Measurements from ENCODE around the gene KLHL28. TPM values are rescaled to one million over a fixed set of nuclear protein-coding genes. Genes with fewer than 3 reads are reported as not detected.

The KLHL28 gene
- total RNA-seq, 1 experiment from 2014 or later: 4.5 TPM

DNA sequence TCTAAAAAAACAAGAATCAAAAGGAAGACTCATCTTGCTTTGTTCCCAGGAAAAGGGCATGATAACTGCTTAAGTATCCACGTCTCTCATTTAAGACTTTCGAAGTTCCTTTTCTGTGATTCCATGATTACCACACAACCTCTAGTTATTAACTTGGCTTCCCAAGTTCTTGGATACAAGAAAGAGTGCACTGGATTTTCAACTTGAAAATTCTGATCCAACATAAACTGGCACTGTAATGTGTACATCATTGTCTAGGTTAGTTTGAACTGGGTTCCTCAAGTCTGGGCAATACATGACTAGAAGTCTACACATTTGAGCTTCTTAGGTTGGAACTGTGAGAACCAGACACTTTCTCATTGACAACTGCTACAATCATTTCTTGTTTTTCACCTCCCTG lies 1.6 kb downstream of the KLHL28 start:
- DNase-seq (ENCODE audit: low read depth): no peak

DNA sequence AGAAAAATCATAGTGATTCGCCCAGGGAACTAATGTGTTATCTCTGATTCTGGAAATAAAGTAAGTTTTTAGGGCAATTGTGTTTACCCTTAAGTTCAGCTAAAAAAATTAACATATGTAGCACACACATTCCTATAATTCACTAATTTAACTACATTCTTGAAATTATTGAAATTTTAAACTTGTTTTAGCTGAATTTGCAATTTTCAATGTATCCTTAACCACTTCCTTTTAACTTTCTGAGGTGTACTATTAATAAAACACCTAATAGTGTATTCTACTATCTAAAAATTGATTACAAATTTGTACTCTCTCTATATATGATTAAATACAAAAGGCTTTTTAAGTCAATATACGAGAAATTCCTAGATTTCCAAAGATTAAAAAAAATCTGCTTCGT lies 2.2 kb downstream of the KLHL28 start:
- no peak for DNase-seq (ENCODE audit: low read depth)

DNA sequence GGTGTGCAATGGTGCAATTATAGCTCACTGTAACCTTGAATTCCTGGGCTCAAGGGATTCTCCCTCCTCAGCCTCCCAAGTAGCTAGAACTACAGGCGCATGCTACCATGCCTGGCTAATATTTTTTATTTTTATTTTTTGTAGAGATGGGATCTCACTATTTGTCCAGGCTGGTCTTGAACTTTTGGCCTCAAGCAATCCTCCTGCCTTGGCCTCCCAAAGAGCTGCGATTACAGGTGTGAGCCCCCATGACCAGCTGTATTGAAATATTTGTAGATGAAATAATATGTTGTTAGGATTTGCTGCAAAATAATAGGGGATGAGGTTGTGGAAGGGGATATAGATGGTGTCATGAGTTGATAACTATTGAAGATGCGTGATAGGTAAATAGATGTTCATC lies 4.9 kb downstream of the KLHL28 start:
- DNase-seq (ENCODE audit: low read depth): no peak

DNA sequence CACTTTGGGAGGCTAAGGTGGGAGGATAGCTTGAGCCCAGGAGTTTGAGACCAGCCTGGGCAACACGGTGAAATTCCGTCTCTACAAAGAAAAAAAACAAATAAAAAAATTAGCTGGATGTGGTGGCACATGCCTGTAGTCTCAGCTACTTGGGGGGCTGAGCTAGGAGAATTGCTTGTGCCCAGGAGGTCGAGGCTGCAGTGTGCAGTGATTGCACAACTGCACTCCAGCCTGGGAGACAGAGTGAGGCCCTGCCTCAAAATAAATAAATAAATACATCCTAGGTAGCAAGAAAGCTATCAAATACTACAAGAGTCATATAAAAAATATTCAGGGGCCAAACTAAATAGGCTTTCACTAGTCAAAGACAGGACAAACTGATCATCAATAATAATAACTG lies 6.2 kb downstream of the KLHL28 start:
- DNase-seq (ENCODE audit: low read depth): no peak

DNA sequence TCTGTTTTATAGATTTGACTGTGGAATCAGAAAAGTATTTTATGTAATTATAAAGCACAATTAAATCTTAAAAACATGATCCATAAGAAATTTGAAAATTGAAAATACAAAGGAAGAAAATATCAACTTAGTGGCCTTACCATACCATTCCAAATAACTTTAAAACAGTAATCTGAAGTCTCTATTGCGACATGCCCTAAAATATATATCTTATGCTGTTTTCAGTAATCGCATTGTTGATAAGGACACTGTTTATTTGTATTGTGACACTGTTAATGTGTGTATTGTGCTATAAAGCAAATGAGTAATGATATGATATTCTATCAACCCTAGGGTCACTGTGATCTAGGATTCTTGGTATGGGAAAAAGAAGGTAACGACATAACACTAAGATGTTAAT lies 7.0 kb downstream of the KLHL28 start:
- no peak for DNase-seq (ENCODE audit: low read depth)

DNA sequence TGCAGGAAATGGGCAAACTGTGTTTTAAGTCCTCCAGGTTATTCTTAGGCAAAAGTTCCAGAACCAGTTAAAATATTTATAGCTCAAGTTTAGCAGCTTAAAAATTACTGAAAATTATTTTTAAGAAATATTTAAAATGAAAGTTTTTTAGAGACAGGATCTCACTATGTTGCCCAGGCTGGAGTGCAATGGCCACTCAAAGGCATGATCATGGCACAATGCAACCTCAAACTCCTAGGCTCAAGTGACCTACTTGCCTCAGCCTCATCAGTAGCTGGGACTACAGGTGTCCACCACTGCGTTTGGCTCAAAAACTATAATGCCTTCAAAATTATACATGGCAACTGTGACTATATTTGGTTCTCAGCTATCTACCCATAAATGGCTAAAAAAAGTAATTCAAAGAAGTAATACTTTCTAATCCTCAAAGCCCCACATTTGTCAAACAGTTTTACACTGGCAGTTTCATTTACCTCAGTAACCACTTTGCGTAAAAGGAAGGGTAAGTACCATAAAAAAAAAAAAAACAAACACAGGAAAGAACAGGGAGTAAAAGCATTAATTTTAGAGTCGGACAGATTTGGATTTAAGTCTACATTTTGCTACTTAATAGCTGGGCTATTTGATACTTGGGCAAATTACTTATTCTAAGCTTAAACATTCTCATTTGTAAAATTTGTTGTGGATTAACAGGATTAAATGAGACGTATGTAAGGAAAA lies 9.2 kb downstream of the KLHL28 start:
- DNase-seq (ENCODE audit: low read depth): no peak

DNA sequence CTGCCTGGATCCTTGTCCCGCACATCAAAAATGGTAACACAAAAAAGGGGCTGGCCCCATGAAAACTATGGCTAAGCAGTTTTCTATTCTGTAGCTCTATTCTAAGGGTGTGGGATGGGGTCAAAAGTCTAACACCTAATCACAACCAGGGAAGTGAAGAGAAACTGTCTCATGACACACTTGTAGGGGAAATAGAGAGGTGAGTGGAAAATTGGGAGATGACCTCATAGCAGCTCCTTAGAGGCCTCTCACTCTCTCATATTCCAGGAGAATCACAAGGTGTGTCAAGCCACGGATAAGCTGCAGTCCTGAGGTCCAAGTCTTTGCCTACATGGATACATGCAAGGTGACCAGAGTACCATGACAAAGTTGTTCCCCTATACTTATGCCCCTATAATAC lies 10.7 kb downstream of the KLHL28 start:
- DNase-seq (ENCODE audit: low read depth): no peak

DNA sequence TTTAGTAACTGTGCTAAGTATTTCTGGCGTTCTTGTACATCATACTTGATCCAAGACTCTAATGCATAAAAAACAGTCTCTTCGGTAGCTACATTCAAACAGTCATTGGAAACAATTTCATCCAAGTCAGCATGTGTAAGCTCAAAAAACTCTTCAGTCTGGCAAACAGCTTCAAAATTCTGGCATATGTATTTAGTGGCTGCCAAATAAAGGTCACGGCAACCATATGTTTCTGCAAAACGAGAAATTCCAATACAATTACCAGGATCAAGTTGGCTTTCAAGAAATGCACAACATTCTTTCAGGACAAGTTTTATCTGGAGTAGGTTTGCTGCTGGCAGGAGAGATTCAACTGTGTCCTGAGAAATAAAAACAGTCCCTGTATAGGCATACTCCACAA lies 16.5 kb downstream of the KLHL28 start:
- peak; percentile 41 for DNase-seq (ENCODE audit: low read depth)

DNA sequence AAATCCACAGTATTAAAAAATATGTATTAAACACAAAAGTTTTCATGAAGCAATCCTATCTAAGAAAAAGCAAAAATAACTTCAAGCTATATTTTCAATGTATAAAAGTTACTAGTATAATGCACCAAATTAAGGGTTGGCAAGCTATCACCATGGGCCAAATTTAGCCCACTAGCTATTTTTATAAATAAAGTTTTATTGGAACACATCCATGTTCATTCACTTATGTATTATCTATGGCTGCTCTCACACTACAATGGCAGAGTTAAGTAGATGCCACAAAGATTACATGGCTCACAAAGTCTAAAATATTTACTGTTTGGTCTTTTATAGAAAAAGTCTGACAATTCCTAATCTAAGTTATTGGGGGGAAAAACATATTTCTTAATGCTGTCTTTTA lies 17.6 kb downstream of the KLHL28 start:
- DNase-seq (ENCODE audit: low read depth): no peak

DNA sequence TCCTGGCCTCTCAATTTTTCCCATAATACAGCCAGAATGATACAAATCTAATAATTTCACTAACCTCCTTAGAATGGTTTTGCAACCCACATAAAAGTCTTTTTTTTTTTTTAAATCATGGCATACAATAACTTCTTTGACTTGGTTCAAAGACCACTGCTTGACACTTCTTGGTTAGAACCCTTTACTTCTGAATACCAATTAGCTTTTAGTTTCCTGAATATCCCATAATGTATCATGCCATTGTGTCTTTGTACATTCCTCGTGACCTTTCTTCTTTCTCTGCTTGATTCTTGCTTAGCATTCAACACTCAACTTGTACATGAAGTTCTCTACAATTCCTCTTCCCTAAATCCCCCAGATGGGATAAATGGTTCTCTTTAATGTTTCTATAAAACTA lies 19.3 kb downstream of the KLHL28 start:
- DNase-seq (ENCODE audit: low read depth): no peak

DNA sequence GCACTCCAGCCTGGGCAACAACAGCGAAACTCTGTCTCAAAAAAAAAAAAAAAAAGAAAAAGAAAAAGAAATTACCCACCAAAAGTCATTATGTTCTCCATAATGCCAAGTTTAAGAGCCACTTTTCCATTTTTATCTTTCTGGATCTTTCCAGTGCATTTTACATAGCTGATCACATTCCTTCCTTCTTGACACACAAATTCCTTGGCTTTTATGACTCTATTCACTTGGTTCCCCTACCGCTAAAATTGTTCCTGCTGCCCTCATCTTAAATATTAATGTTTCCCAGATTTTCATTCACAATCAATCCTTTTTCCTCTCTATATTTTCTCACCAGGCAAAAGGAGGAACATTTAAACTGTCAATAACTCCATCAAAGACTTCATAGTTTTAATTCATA lies 20.2 kb downstream of the KLHL28 start:
- DNase-seq (ENCODE audit: low read depth): no peak

DNA sequence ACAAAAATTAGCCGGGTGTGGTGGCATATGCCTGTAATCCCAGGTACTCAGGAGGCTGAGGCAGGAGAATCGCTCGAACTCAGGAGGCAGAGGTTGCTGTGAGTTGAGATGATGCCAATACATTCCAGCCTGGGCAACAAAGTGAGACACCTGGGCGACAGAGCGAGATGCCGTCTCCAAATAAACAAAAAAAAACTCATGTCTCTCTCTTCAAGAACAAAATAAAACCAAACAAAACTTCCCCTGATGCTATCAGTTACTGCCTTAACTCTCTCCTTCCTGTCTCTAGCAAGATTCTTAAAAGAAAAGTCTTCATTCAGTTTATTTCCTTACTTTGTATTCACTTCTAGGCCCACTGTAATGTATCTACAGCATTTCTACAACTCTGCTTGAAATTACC lies 20.8 kb downstream of the KLHL28 start:
- no peak for DNase-seq (ENCODE audit: low read depth)

DNA sequence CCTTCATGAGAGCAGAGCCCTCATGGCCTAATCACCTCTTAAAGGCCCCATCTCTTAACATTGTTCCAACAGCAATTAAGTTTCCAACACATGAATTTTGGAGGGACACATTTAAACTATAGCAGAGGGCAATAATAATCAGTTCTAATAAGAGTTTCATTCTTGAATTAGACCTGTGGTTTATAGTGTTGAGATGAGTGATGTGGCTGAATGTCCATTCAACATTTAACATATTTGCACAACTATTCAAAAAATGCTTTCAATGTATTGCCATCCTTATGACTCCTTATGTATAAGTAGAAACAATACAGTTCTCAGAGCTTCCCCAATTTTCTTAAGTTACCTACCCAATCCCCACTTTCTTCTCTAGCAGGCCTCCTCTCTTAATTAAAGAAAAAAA lies 21.5 kb downstream of the KLHL28 start:
- DNase-seq (ENCODE audit: low read depth): no peak

DNA sequence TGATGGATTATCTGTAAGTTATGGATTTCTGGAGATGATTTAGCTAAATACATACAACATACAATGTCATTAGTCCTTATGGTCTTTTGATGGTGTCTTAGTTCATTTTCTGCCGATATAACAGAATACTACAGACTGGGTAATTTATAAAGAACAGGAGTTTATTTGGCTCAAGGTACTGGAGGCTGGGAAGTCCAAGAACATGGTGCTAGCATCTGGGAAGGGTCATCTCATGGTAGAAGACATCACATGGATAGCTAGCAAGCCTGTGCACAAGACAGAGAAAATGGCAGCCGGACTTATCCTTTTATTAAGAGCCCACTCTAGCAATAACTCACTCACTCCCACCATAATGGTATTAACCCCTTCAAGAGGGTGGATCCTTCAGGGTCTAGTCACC lies 24.2 kb downstream of the KLHL28 start:
- no peak for DNase-seq (ENCODE audit: low read depth)

DNA sequence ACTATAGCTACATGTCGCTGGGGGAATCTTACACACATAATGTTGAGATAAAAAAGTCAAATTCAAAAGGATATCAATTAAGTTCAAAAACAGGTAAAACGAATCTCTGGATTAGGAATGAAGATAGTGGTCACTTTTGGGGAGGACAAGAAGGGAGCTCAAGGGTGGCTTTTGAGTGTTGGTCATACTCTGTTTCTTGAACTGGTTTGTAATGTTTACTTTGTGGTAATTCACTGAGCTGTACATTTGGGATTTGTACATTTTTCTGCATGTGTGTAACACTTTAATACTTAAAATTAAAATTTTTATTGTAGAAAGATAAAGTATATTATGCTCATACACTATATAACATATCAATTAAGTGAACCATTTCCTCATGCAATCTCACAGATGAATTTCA lies 26.6 kb downstream of the KLHL28 start:
- no peak for DNase-seq (ENCODE audit: low read depth)

DNA sequence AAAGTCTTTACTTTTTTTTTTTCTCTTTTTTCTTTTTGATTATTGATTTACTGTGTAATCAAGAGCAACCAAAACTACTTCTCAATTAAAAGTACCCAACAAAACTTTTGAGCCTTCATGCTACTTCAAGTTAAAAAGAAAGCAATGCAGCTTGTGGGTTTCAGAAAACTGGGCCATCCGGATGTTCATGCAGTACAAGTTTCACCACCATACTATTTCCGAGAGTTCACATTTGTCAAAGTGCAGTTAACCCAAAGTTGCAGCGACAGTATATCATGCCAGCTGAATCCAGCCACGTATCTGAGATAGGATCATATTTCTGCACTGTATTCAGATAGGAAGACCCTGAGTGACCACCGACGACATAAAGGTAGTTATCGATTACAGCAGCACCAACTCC lies 33.0 kb downstream of the KLHL28 start:
- no peak for DNase-seq (ENCODE audit: low read depth)

DNA sequence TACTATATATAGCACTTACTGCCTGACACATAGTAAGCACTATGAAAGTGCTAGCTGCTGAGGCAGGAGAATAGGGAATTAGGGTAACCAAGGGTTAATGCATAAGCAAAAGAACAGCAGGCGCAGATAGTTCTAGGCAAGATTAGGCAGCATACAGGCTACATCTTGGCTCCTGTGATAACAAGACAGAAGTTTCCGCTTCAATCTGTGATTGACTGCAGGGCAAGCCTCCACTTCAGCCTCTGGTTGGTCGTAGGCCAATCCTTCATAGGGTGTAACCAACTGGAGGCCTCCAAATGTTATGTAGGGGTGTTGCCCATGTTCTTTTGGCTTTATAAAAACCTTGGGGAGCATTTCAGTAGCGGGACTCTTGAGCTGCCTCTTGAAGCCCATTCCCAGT lies 46.9 kb downstream of the KLHL28 start:
- no peak for DNase-seq (ENCODE audit: low read depth)

DNA sequence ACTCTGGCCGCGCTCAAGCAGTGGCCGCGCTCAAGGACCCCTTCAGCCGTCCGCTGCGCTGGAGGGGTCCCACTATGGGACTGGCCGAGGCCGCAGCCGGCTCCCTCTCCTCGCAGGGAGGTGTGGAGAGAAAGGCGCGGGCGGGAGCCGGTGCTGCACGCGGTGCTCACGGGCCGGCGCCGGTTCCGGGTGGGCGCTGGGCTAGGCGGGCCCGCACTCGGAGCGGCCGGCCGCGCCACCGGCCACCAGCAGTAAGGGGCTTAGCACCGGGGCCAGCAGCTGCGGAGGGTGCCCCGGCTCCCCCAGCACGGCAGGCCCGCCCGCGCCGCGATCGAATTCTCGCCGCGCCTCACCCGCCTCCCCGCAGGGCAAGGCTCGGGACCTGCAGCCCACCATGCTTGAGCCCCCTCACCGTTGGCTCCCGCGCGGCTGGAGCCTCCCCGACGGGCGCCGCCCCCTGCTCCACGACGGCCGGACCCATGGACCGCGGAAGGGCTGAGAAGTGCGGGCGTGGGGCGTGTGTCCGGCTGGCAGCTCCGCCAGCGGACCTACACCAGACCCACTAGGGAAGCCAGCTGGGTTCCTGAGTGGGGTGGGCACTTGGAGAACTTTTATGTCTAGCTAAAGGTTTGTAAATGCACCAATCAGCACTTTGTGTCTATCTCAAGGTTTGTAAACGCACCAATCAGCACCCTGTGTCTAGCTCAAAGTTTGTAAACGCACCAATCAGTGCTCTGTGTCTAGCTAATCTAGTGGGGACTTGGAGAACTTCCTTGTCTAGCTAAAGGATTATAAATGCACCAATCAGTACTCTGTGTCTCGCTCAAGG lies 49.5 kb downstream of the KLHL28 start:
- DNase-seq (ENCODE audit: low read depth): no peak

DNA sequence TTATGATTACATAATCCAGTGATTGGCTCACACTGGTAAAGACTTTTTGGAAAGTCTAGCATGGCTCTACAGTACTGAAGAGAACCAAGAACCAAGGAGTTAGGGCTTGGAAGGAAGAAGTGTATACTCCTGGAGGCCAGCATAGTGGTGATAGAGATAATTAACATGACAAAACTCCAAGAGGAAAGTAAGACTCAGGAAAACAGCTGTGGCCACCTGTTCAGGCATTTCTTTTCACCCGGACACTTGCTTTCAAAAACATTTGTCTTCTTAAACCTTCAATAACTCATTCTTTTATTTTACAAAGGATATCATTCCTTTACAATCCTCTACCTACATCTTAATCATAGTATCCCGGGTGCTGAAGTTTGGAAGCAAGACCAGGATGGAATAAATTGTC lies 50.9 kb downstream of the KLHL28 start:
- peak; percentile 60 for DNase-seq (ENCODE audit: low read depth)

DNA sequence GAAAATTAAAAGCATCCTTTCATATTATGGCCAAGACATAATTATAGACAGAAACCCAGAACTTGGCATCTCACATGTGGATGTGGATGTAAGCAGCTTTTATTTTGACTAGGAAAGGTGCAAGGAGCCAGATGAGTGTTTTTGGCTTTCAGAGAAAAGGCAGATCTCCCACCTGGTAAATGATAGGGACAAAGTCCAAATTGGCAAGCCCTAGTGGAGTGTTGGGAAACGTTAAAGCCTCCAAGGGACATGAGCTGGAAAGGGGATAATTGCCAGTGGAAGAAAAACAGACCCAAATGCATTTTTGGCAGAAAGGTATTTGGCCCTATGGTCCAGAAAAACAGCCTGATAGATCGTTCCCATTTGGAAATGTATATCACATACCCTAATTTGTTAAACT lies 60.1 kb downstream of the KLHL28 start:
- no peak for DNase-seq (ENCODE audit: low read depth)

DNA sequence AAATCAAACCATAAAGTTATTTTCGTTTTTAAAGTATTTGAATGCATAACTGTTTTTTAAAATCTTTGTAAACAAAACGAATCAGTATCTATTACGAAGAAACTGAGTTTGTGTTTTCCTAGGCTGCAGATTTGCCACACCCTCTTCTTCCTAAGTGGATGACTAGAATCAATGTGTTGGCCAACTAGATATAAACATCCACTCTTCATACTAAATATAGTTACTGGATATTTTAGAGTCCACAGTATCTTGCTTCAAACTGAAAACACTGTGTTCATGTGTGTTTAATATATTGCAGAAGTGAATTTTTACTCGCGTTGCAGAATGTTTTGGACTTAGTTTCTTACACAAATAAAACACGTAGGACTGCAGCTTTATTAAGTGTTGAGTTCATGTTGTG lies 63.2 kb downstream of the KLHL28 start:
- no peak for DNase-seq (ENCODE audit: low read depth)

DNA sequence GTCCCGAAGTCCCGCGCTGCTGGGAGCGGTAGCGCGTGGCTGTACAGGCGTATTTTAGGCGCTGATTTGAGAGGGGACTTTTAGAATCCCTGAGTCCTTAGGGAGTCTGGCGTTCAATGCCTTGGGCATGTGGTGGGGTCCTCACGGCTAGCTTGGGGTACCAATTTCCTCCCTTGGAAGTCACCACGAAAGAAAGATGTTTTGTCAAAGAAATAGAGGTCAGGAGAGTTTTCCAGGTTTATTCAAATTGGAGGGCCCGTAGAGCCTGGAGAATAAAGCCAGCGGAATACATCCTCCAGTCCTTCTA lies 63.9 kb downstream of the KLHL28 start:
- DNase-seq (ENCODE audit: low read depth): no peak

DNA sequence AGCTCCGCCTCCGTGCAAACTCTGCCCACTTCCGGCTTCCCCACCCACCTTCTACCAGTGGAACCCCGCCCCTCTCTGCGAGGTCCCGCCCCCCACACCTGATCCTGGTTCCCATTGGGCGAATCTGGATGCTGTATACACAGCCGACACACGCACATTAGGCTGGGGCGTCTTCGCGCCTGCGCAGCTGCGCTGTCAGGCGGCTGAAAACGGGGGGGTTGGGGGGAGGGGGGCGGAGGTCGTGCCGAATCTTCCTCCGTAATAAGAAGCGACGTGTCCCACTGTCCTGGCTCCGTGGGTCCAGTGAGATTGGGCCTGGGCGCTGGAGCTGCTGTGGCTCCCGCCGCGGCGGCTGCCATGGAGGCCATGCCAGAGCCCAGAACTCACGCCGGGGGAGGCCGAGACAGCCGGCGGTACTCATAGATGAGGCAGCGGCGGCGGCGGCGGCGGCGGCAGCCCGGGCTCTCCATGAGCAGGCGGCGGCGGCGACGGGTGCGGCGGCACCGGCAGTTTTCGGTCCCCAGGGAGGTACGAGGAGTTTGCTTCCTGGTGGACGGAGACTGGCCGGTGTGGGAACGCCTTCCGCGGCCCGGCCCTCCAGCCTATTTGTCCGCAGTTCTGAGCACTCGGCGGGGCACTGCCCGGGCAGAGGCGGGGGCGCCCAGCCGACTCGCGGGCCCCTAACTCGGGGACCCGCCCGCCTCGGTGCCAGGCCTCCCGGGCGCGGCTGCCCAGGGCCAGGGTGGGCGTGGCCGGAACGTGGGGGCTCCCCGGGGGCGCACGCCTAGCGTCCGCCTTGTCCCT lies 64.5 kb downstream of the KLHL28 start:
- DNase-seq (ENCODE audit: low read depth): peak; percentile 94
